ENCODE results near the gene KCNQ1.
A peak's percentile ranks its signal among the peaks of the same experiment; 100 is the strongest.

Gene KCNQ1

DNA sequence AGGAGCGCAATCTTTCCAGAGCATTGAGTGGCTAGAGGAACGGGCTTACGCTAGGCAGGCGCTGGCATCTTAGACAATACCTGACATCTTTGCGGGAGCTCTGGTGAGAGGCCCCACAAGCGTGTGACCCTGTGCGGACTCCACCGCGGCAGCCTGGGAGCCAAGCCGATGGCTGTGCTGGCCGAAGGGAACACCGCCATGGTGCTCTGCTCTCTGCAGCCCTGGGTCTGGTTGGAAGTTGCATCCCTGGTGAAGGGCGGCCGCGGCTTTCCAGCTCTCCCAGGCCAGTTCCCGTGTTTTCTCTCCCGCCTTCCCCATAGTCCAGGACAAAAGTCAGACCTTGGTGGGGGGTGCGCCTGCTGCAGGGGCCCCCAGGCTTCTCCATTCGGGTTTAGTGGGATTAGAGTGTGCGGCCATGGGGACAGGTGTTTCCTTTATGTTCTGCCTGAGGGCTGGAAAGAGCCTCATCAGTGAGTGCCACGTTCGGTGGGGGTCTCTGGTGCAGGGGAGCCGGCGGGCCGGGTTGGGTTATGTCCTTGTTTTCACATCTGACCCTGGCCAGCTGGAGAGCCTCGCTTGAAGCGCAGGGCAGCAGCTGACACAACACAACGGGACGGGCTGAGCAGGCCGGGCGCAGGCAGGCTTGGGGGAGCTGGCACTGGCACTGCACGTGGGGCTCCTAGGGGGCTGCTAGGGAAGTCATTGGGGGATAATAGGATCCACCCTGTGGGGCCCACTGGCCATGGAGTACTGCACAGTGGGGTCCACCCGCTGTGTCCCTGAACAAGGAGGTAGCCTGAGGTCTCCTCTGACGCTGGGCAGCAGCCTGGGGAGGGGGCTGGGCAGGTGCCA, 94.8 kb downstream of the KCNQ1 start:
- H3K27ac ChIP-seq (ENCODE audit: low read length, poor library complexity, severe bottlenecking), result no peak overlapping the region
- no peak overlapping the region for H3K23ac ChIP-seq (ENCODE audit: low read length in 2 of 2)
- WGBS, result 93% methylated on average over 34 of the region's 34 CpGs

DNA sequence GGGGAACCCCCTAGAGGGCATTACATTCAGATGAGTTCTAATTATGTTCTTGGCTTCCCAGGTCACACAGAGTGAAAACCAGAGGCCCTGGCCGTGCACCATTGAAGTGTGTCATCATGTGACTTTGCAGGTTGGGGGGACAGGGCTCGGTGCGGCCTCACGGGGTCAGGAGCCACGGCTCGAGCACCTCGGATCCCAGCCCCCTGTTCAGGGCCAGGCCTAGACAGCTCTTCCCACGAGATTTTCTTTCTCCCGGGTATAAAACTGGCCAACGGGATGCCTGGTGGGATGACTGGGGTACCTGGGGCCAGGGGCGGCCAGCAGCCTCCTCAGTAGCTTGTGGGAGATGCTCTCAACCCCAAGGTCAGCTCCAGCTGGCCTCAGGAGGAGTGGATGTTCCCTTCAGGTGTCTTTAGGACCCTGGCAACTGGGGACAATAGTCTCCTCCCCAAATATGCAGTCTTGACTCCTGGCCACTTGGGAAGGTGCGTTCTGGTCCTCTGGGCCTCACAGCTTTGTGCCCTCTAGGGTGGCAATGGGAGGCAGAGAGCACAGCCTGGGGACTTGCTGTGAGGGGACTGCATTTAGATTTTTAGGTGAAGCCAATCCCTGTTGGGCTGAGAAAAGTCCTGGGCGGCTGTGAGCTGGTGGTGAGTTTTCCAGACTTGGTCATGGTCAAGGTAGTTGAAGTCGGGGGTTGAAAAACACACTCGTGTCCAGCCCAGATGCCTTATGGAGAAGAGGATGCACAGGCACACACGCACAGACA, 95.6 kb downstream of the KCNQ1 start:
- Histone ChIP-seq H3K4ac (ENCODE audit: low read depth in 1 of 2, low read length in 2 of 2) (no peak overlapping the region), H4K91ac (ENCODE audit: low read length) (no peak overlapping the region), H3K4me1 (ENCODE audit: control insufficient read depth, insufficient read depth, low read depth, low read length) (peaks cover 7% of the 10 kb centered on the region), H3K23ac (ENCODE audit: low read length in 2 of 2) (no peak overlapping the region), H3K36me3 (ENCODE audit: control insufficient read depth in 1 of 2, insufficient read depth in 2 of 2, low read depth in 1 of 2, low read length in 2 of 2) (peaks cover 0 to 3% of the 10 kb centered on the region in 2 experiments), H3K27ac (ENCODE audit: low read length, poor library complexity, severe bottlenecking) (no peak overlapping the region), H4K8ac (ENCODE audit: low read length) (no peak overlapping the region), H2BK12ac (ENCODE audit: low read length in 2 of 2) (no peak overlapping the region), H3K27me3 (ENCODE audit: control insufficient read depth in 1 of 2, insufficient read depth in 1 of 2, low read length in 2 of 2) (peaks cover 6 to 33% of the 10 kb centered on the region in 2 experiments), H2BK5ac (ENCODE audit: low read depth, low read length, poor library complexity, severe bottlenecking) (no peak overlapping the region), H3K9ac (ENCODE audit: low read length) (no peak overlapping the region), H2BK15ac (ENCODE audit: low read depth, poor library complexity, severe bottlenecking) (no peak overlapping the region), H2BK120ac (ENCODE audit: low read depth, low read length) (no peak overlapping the region), H3K79me1 (replicated peaks; ENCODE audit: low read length, poor library complexity, severe bottlenecking) (no peaks in the 10 kb centered on the region), H2AK5ac (ENCODE audit: low read length, severe bottlenecking) (no peak overlapping the region), H3K14ac (ENCODE audit: low read length in 2 of 2) (peak overlapping the region in 1 of 2 experiments; percentile 53), H3K4me3 (ENCODE audit: insufficient read depth in 1 of 2, low read depth in 1 of 2, low read length in 2 of 2) (peak overlapping the region in 1 of 2 experiments; percentile 38), H3K9me3 (ENCODE audit: control insufficient read depth, low read length) (no peaks in the 10 kb centered on the region), H3K4me2 (ENCODE audit: low read length, poor library complexity, severe bottlenecking) (no peak overlapping the region), H2AFZ (ENCODE audit: low read depth, low read length) (no peak overlapping the region), H3K18ac (ENCODE audit: low read depth in 1 of 2, low read length in 2 of 2) (no peak overlapping the region)
- 91% methylated on average over 16 of the region's 16 CpGs for WGBS
- no peak for DNase-seq

More for the DNA sequence above, 94.8 kb downstream of the KCNQ1 start:
- peaks cover 10% of the 10 kb centered on the region for H3K4me1 ChIP-seq (ENCODE audit: control insufficient read depth, insufficient read depth, low read depth, low read length)
- no peak overlapping the region for H4K91ac ChIP-seq (ENCODE audit: low read length)
- peaks cover 0 to 3% of the 10 kb centered on the region in 2 experiments for H3K36me3 ChIP-seq (ENCODE audit: control insufficient read depth in 1 of 2, insufficient read depth in 2 of 2, low read depth in 1 of 2, low read length in 2 of 2)
- no peak overlapping the region for H2AFZ ChIP-seq (ENCODE audit: low read depth, low read length)
- H2BK120ac ChIP-seq (ENCODE audit: low read depth, low read length), result no peak overlapping the region
- H4K8ac ChIP-seq (ENCODE audit: low read length), result no peak overlapping the region
- H2AK5ac ChIP-seq (ENCODE audit: low read length, severe bottlenecking), result no peak overlapping the region
- no peak overlapping the region for H3K4me3 ChIP-seq (ENCODE audit: insufficient read depth in 1 of 2, low read depth in 1 of 2, low read length in 2 of 2)
- peak overlapping the region in 1 of 2 experiments; percentile 3 for H2BK12ac ChIP-seq (ENCODE audit: low read length in 2 of 2)
- no peaks in the 10 kb centered on the region for H3K79me1 ChIP-seq (replicated peaks; ENCODE audit: low read length, poor library complexity, severe bottlenecking)
- no peak overlapping the region for H3K14ac ChIP-seq (ENCODE audit: low read length in 2 of 2)
- H3K4me2 ChIP-seq (ENCODE audit: low read length, poor library complexity, severe bottlenecking), result no peak overlapping the region
- H2BK5ac ChIP-seq (ENCODE audit: low read depth, low read length, poor library complexity, severe bottlenecking), result no peak overlapping the region
- no peak overlapping the region for H2BK15ac ChIP-seq (ENCODE audit: low read depth, poor library complexity, severe bottlenecking)
- no peaks in the 10 kb centered on the region for H3K9me3 ChIP-seq (ENCODE audit: control insufficient read depth, low read length)
- DNase-seq, result no peak
- H3K4ac ChIP-seq (ENCODE audit: low read depth in 1 of 2, low read length in 2 of 2), result no peak overlapping the region
- H3K18ac ChIP-seq (ENCODE audit: low read depth in 1 of 2, low read length in 2 of 2), result no peak overlapping the region
- peaks cover 6 to 35% of the 10 kb centered on the region in 2 experiments for H3K27me3 ChIP-seq (ENCODE audit: control insufficient read depth in 1 of 2, insufficient read depth in 1 of 2, low read length in 2 of 2)
- H3K9ac ChIP-seq (ENCODE audit: low read length), result no peak overlapping the region

DNA sequence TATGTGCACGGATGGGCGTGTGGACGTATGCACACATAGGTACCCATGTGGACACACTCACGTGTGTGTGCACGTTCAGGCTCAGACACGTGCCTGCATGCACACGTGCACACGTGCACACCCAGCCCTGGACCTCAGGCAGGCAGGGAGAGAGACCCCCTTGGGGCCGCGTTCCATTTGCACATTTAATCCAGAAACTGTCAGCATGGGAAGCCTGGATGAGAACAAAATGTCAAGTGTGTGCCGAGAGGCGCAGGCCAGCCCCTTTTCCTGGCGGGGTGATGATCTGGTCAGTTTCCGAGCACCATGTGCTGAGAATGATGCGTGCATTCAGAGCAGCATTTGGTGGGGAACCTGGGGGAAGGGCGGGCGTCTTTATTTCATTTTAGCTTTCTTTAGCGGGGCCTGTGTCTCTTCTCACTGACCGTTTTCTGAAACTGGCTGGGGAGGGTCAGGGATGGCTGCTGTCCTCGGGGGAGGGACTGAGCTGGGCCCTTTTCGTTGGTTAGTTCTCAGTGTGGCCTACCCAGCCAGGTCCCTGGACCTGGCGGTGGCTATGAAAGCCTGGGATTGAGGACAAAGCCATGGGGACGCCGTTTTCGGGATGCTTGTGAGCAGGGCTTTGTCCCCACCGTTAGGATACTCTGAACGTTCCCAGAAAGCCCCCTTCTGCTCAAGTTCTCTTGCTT, 96.3 kb downstream of the KCNQ1 start:
- 89% methylated on average over 26 of the region's 27 CpGs for WGBS
- no peak overlapping the region for H4K91ac ChIP-seq (ENCODE audit: low read length)

More for the DNA sequence above, 96.3 kb downstream of the KCNQ1 start:
- H3K14ac ChIP-seq (ENCODE audit: low read length in 2 of 2), result peak overlapping the region in 1 of 2 experiments; percentile 53
- no peak overlapping the region for H3K27ac ChIP-seq (ENCODE audit: low read length, poor library complexity, severe bottlenecking)
- no peak overlapping the region for H3K4ac ChIP-seq (ENCODE audit: low read depth in 1 of 2, low read length in 2 of 2)
- H3K9me3 ChIP-seq (ENCODE audit: control insufficient read depth, low read length), result no peaks in the 10 kb centered on the region
- peaks cover 2% of the 10 kb centered on the region for H3K4me1 ChIP-seq (ENCODE audit: control insufficient read depth, insufficient read depth, low read depth, low read length)
- peaks cover 6 to 31% of the 10 kb centered on the region in 2 experiments for H3K27me3 ChIP-seq (ENCODE audit: control insufficient read depth in 1 of 2, insufficient read depth in 1 of 2, low read length in 2 of 2)
- no peak overlapping the region for H2AFZ ChIP-seq (ENCODE audit: low read depth, low read length)
- H2BK12ac ChIP-seq (ENCODE audit: low read length in 2 of 2), result no peak overlapping the region
- no peak overlapping the region for H2BK5ac ChIP-seq (ENCODE audit: low read depth, low read length, poor library complexity, severe bottlenecking)
- H3K23ac ChIP-seq (ENCODE audit: low read length in 2 of 2), result no peak overlapping the region
- H3K79me1 ChIP-seq (replicated peaks; ENCODE audit: low read length, poor library complexity, severe bottlenecking), result no peaks in the 10 kb centered on the region
- H3K9ac ChIP-seq (ENCODE audit: low read length), result no peak overlapping the region
- no peak overlapping the region for H2AK5ac ChIP-seq (ENCODE audit: low read length, severe bottlenecking)
- H3K36me3 ChIP-seq (ENCODE audit: control insufficient read depth in 1 of 2, insufficient read depth in 2 of 2, low read depth in 1 of 2, low read length in 2 of 2), result peaks cover 0 to 3% of the 10 kb centered on the region in 2 experiments
- peak overlapping the region in 1 of 2 experiments; percentile 38 for H3K4me3 ChIP-seq (ENCODE audit: insufficient read depth in 1 of 2, low read depth in 1 of 2, low read length in 2 of 2)
- H2BK15ac ChIP-seq (ENCODE audit: low read depth, poor library complexity, severe bottlenecking), result no peak overlapping the region
- no peak for DNase-seq
- no peak overlapping the region for H3K4me2 ChIP-seq (ENCODE audit: low read length, poor library complexity, severe bottlenecking)
- no peak overlapping the region for H3K18ac ChIP-seq (ENCODE audit: low read depth in 1 of 2, low read length in 2 of 2)
- no peak overlapping the region for H4K8ac ChIP-seq (ENCODE audit: low read length)
- no peak overlapping the region for H2BK120ac ChIP-seq (ENCODE audit: low read depth, low read length)

All from mesenchymal stem cell (in vitro differentiated cells and primary cell).